CD4-positive, alpha-beta T cell treated with Interleukin-6 at 100 ng/mL for 8 hours (primary cell): ENCODE results near the gene TFF1.
A peak's percentile ranks its signal among the peaks of the same experiment; 100 is the strongest.

ENCODE experiments used
- DNase-seq: peaks from one replicate; pipeline ENCODE4 v3.0.0-alpha.2; 2020; ENCODE audit warnings: mixed read lengths, low spot score

Gene TFF1

GRCh38 chr21:42398436-42399028, 32.2 kb upstream of the TFF1 start:
- no peak for DNase-seq

GRCh38 chr21:42397746-42398394, 31.5 kb upstream of the TFF1 start:
- no peak for DNase-seq

GRCh38 chr21:42396799-42397745, 30.7 kb upstream of the TFF1 start:
- no peak for DNase-seq

GRCh38 chr21:42395905-42396651, 29.7 kb upstream of the TFF1 start, which contains the start of gene TMPRSS3:
TMPRSS3 (minus strand) TSS chr21:42396052; CDS start chr21:42395417, 635 bp downstream.
- no peak for DNase-seq

- no peak for DNase-seq
Measured at GRCh38 chr21:42395302-42395701, 29.0 kb upstream of the TFF1 start.

- no peak for DNase-seq
Measured at GRCh38 chr21:42393443-42393950, 27.2 kb upstream of the TFF1 start.

- DNase-seq: peak; percentile 48
Measured at GRCh38 chr21:42392731-42393442, 26.6 kb upstream of the TFF1 start.

- no peak for DNase-seq
Measured at GRCh38 chr21:42391297-42391696, 25.0 kb upstream of the TFF1 start.

GRCh38 chr21:42390696-42391095, 24.4 kb upstream of the TFF1 start:
- no peak for DNase-seq

GRCh38 chr21:42390193-42390592, 23.9 kb upstream of the TFF1 start:
- DNase-seq: no peak

GRCh38 chr21:42389449-42389835, 23.1 kb upstream of the TFF1 start:
- no peak for DNase-seq

GRCh38 chr21:42388740-42389448, 22.6 kb upstream of the TFF1 start:
- peak; percentile 31 for DNase-seq

- DNase-seq: no peak
Measured at GRCh38 chr21:42387843-42388340, 21.6 kb upstream of the TFF1 start.

GRCh38 chr21:42387164-42387563, 20.8 kb upstream of the TFF1 start:
- no peak for DNase-seq

- no peak for DNase-seq
Measured at GRCh38 chr21:42386034-42386591, 19.8 kb upstream of the TFF1 start.

- DNase-seq: no peak
Measured at GRCh38 chr21:42385619-42386018, 19.3 kb upstream of the TFF1 start.

GRCh38 chr21:42384989-42385388, 18.7 kb upstream of the TFF1 start:
- DNase-seq: no peak

GRCh38 chr21:42384156-42384945, 18.0 kb upstream of the TFF1 start:
- DNase-seq: no peak

- DNase-seq: no peak
Measured at GRCh38 chr21:42383331-42383730, 17.0 kb upstream of the TFF1 start.
